ENCODE results near the gene STAB2.
"Not testable (repeated sequence)": the region's sequence is repeated elsewhere in the genome, so short reads cannot be mapped to it uniquely, and the experiment has no call there.

STAB2 gene

GRCh38 chr12:103640831-103641230 is 53.8 kb downstream of the STAB2 start:
- Histone ChIP-seq H3K4me3 (ENCODE audit: low read depth, low read length) (no peak overlapping the region), H3K27ac (no peak overlapping the region), H3K27me3 (replicated peaks) (no peaks in the 10 kb centered on the region), H3K36me3 (replicated peaks) (no peaks in the 10 kb centered on the region)
- TF ChIP-seq CTCF (IDR thresholded peaks at IDR 0.05; ENCODE audit: low read depth, low read length, missing control alignments), result no peak
- DNase-seq, result no peak
- in situ Hi-C loops (cut with HindIII; ENCODE audit: low pct_ligation_motif_present, low sequenced_read_pairs), result no loop called here

GRCh38 chr12:103642240-103642864 is 55.3 kb downstream of the STAB2 start:
- H3K27me3 ChIP-seq (replicated peaks), result no peaks in the 10 kb centered on the region
- H3K4me3 ChIP-seq (ENCODE audit: low read depth, low read length), result no peak overlapping the region
- no peak for TF ChIP-seq CTCF (IDR thresholded peaks at IDR 0.05; ENCODE audit: low read depth, low read length, missing control alignments)
- in situ Hi-C loops (cut with HindIII; ENCODE audit: low pct_ligation_motif_present, low sequenced_read_pairs), result no loop called here
- DNase-seq, result no peak
- no peak overlapping the region for H3K27ac ChIP-seq
- H3K36me3 ChIP-seq (replicated peaks), result no peaks in the 10 kb centered on the region

GRCh38 chr12:103645202-103645601 is 58.1 kb downstream of the STAB2 start:
- Histone ChIP-seq H3K4me3 (ENCODE audit: low read depth, low read length) (no peak overlapping the region), H3K36me3 (replicated peaks) (no peaks in the 10 kb centered on the region), H3K27ac (no peak overlapping the region), H3K27me3 (replicated peaks) (no peaks in the 10 kb centered on the region)
- TF ChIP-seq CTCF (IDR thresholded peaks at IDR 0.05; ENCODE audit: low read depth, low read length, missing control alignments), result no peak
- no peak for DNase-seq
- in situ Hi-C loops (cut with HindIII; ENCODE audit: low pct_ligation_motif_present, low sequenced_read_pairs), result no loop called here

GRCh38 chr12:103647267-103647666 is 60.2 kb downstream of the STAB2 start:
- DNase-seq, result peak; percentile 72
- Histone ChIP-seq H3K27ac (no peak overlapping the region), H3K27me3 (replicated peaks) (no peaks in the 10 kb centered on the region), H3K36me3 (replicated peaks) (no peaks in the 10 kb centered on the region), H3K4me3 (ENCODE audit: low read depth, low read length) (no peak overlapping the region)
- no peak for TF ChIP-seq CTCF (IDR thresholded peaks at IDR 0.05; ENCODE audit: low read depth, low read length, missing control alignments)
- in situ Hi-C loops (cut with HindIII; ENCODE audit: low pct_ligation_motif_present, low sequenced_read_pairs), result no loop called here

- no peak overlapping the region for H3K4me3 ChIP-seq (ENCODE audit: low read depth, low read length)
- TF ChIP-seq CTCF (IDR thresholded peaks at IDR 0.05; ENCODE audit: low read depth, low read length, missing control alignments), result no peak
- in situ Hi-C loops (cut with HindIII; ENCODE audit: low pct_ligation_motif_present, low sequenced_read_pairs), result no loop called here
- H3K27ac ChIP-seq, result no peak overlapping the region
- H3K36me3 ChIP-seq (replicated peaks), result no peaks in the 10 kb centered on the region
- DNase-seq, result no peak
- no peaks in the 10 kb centered on the region for H3K27me3 ChIP-seq (replicated peaks)
Measured at GRCh38 chr12:103652808-103653207, 65.7 kb downstream of the STAB2 start.

GRCh38 chr12:103653568-103654173 is 66.6 kb downstream of the STAB2 start:
- in situ Hi-C loops (cut with HindIII; ENCODE audit: low pct_ligation_motif_present, low sequenced_read_pairs); DNase-seq; H3K27ac ChIP-seq; H3K27me3 ChIP-seq (replicated peaks); H3K36me3 ChIP-seq (replicated peaks); H3K4me3 ChIP-seq (ENCODE audit: low read depth, low read length): not testable (repeated sequence)
